ENCODE results near the gene COL6A3. TPM values are rescaled to one million over a fixed set of nuclear protein-coding genes. Genes with fewer than 3 reads are reported as not detected.

Gene COL6A3
- total RNA-seq, 1 donor from 2014 or later = 4.9 TPM

DNA sequence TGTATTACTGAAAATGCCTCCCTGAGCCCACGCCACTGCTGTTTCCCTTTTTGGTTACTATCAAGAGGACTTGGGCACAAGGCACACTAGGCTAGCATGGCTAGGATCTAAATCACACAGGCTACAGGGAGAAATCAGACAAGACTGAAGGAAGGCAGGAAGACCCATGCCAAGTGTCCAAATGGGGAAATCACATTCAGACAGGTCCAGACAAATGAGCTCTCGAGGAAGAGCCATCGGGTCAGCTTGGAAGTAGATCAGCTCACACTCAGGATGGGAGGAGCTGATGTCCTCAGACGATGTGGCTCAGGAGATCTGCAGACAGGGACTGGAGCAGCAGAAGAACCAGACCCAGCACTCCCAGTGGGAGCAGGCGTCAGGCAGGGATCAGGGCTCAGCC lies 113.2 kb downstream of the COL6A3 start:
- DNase-seq (ENCODE audit: low read depth, low spot score) = no peak
- TF ChIP-seq, protein P1, sequence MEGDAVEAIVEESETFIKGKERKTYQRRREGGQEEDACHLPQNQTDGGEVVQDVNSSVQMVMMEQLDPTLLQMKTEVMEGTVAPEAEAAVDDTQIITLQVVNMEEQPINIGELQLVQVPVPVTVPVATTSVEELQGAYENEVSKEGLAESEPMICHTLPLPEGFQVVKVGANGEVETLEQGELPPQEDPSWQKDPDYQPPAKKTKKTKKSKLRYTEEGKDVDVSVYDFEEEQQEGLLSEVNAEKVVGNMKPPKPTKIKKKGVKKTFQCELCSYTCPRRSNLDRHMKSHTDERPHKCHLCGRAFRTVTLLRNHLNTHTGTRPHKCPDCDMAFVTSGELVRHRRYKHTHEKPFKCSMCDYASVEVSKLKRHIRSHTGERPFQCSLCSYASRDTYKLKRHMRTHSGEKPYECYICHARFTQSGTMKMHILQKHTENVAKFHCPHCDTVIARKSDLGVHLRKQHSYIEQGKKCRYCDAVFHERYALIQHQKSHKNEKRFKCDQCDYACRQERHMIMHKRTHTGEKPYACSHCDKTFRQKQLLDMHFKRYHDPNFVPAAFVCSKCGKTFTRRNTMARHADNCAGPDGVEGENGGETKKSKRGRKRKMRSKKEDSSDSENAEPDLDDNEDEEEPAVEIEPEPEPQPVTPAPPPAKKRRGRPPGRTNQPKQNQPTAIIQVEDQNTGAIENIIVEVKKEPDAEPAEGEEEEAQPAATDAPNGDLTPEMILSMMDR (conservative IDR thresholded peaks at IDR 0.05) = no peak
- Mint-ChIP-seq H3K4me3 (no peak overlapping the region), H3K4me1 (peaks cover 4% of the 10 kb centered on the region), H3K27me3 (ENCODE audit: low read depth) (no peaks in the 10 kb centered on the region), H3K9me3 (peaks cover 19% of the 10 kb centered on the region), H3K36me3 (ENCODE audit: low read depth) (peaks cover 11% of the 10 kb centered on the region), H3K27ac (ENCODE audit: unreplicated experiment) (no peak overlapping the region)

DNA sequence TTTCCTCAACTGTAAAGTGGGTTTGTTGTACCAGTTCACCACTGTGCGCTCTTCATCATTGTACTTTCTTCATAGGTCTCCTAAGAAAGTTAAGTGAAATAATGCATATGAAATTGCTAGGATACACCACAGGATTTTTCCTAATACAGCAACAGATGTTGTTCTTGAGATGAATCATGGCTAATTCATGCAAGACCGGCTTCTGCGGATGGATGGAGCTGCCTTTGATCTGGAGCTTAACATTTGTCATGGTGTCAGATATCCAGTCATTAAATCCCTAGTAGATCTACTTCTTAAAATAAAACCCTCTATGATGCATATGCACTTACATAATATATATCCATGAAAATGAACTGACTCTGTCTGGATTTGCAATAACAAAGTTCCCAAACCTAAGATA lies 114.1 kb downstream of the COL6A3 start:
- H3K27me3 Mint-ChIP-seq (ENCODE audit: low read depth) = no peaks in the 10 kb centered on the region
- TF ChIP-seq, protein P1 (conservative IDR thresholded peaks at IDR 0.05) = no peak
- no peak for DNase-seq (ENCODE audit: low read depth, low spot score)
- H3K36me3 Mint-ChIP-seq (ENCODE audit: low read depth) = peaks cover 9% of the 10 kb centered on the region
- H3K4me3 Mint-ChIP-seq = no peak overlapping the region
- no peak overlapping the region for H3K27ac Mint-ChIP-seq (ENCODE audit: unreplicated experiment)
- H3K9me3 Mint-ChIP-seq = peaks cover 19% of the 10 kb centered on the region
- peaks cover 4% of the 10 kb centered on the region for H3K4me1 Mint-ChIP-seq

DNA sequence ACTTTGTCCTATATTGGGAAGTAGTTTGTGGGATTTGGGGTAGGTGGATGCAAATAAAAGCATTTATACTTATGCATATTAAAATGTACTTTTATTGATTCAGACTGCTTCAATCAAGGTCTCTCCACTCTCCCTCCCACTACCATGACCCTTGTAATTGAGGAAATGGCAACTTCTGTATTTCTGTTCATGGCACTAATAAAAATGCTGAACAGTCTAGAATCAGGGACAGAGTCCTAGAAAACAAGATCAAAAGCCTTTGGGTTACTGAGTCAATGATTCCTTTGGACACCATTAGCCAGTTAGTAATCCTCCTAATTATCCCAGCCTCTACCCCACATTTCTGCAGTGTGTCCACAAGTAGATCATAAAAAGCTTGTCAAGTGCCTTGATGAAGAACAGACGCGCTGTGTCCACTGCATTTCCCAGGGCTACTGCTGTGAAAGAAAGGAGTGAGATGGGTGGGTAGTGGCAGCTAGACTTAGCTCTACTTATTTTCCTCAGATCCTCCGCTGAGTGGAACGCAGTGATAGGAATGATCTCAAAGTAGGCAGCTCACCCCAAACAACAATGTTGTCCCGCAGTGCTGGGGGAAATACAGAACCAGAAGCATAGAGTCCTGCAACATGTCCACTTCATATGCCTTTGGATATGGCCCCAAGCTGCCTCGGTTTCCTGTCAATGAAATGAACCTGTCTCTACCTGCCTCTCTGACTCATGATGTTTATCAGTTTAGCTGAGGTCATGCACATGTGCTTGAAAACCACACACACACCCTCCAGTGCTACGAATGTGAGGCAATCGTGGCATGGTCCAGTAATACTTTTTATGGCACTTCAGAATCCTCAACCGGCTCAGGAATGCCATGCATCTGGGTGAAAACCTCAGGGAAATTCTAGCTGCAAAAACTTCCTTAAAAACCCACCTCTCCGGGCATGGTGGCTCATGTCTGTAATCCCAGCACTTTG lies 115.5 kb downstream of the COL6A3 start:
- H3K9me3 Mint-ChIP-seq = peaks cover 12% of the 10 kb centered on the region
- no peak overlapping the region for H3K27ac Mint-ChIP-seq (ENCODE audit: unreplicated experiment)
- no peak overlapping the region for H3K4me3 Mint-ChIP-seq
- DNase-seq (ENCODE audit: low read depth, low spot score) = no peak
- H3K4me1 Mint-ChIP-seq = peaks cover 4% of the 10 kb centered on the region
- H3K36me3 Mint-ChIP-seq (ENCODE audit: low read depth) = peaks cover 2% of the 10 kb centered on the region
- no peaks in the 10 kb centered on the region for H3K27me3 Mint-ChIP-seq (ENCODE audit: low read depth)
- TF ChIP-seq, protein P1 (conservative IDR thresholded peaks at IDR 0.05) = no peak

DNA sequence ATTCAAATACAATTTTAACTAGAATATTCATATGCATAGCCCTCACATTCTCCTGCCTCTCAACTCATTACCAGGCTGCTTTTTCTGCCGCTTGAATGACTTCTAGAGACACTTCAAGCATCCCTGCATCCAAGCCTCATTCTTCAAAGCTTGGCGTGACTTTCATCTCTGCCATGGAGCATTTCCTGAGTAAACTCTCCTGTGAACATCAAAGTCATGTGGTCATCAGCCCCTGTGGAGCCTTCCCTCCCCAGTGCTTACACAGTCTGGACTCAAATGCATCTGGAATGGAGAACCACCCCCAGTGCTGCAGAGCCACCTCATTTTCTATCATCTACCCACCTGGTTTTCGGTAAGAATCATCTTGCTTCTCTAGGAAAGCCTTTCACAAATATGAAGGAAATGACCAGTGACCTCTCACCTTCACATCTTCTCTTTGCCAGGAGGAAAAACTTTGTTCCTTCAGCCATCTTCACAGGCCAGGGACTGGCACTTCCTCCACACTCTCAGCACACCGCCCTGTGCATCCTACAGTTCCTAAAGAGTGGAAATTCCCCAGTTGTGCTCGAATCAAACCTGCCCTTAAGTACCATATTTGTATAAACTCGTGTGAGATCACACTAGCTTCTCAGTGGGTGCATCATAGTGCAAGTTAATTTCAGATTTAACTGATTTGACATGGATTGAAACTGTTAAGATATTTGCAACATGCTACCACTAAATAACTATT lies 116.4 kb downstream of the COL6A3 start:
- Mint-ChIP-seq H3K27ac (ENCODE audit: unreplicated experiment) (no peak overlapping the region), H3K27me3 (ENCODE audit: low read depth) (no peaks in the 10 kb centered on the region), H3K9me3 (peaks cover 8% of the 10 kb centered on the region), H3K4me1 (peaks cover 4% of the 10 kb centered on the region), H3K4me3 (no peak overlapping the region), H3K36me3 (ENCODE audit: low read depth) (no peaks in the 10 kb centered on the region)
- TF ChIP-seq, protein P1 (conservative IDR thresholded peaks at IDR 0.05) = no peak
- DNase-seq (ENCODE audit: low read depth, low spot score) = no peak

DNA sequence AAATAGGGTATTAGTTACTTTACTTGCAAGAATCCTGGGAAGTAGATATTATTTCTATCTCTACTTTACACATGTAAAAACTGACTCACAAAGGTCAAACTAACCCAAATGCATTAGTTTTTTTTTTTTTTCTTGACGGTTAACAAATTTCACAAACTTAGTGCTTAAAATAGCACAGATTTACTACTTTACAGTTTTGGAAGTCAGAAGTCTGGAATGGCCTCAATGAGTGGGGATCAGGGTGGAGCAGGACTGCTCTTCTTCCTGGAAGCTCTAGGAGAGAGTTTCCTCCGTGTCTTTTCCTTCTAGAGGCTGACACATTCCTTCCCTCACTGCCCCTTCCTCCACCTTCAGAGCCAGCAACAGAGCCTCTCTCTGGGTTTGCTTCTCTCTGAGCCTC lies 117.2 kb downstream of the COL6A3 start:
- TF ChIP-seq, protein P1 (conservative IDR thresholded peaks at IDR 0.05) = no peak
- Mint-ChIP-seq H3K27me3 (ENCODE audit: low read depth) (no peaks in the 10 kb centered on the region), H3K9me3 (peaks cover 2% of the 10 kb centered on the region), H3K4me3 (no peak overlapping the region), H3K36me3 (ENCODE audit: low read depth) (no peaks in the 10 kb centered on the region), H3K27ac (ENCODE audit: unreplicated experiment) (no peak overlapping the region), H3K4me1 (peaks cover 4% of the 10 kb centered on the region)
- no peak for DNase-seq (ENCODE audit: low read depth, low spot score)
